Spleen (tissue), 11 donors: Measurements from ENCODE around the gene TENM4. TPM values are rescaled to one million over a fixed set of nuclear protein-coding genes. Genes with fewer than 3 reads are reported as not detected.
A peak's percentile ranks its signal among the peaks of the same experiment; 100 is the strongest.

ENCODE experiments used
- DNase-seq: peaks from one replicate; pipeline ENCODE4 v3.0.0-alpha.2; 2020
- H3K27ac ChIP-seq, 8 donors: fragments of 200-600 bp; sonication (generic) in 7 of 8; 1 replicate in 4 of 8; 2 replicates in 4 of 8; pipeline versions ENCODE4 v1.5.0 to v1.8.0; 2016 to 2021; ENCODE audit warnings: inconsistent platforms in 4 of 8, mild to moderate bottlenecking in 4 of 8, moderate library complexity in 1 of 8
- H3K27me3 ChIP-seq, 7 donors: fragments of 200-600 bp; sonication (generic) in 6 of 7; replicated peaks in 1 of 7; 1 replicate in 4 of 7; 2 replicates in 3 of 7; pipeline versions ENCODE4 v1.5.0 to v1.8.0; 2016 to 2021; ENCODE audit warnings: inconsistent platforms in 3 of 7, mild to moderate bottlenecking in 1 of 7
- H3K36me3 ChIP-seq, 6 donors: fragments of 200-600 bp; sonication (generic) in 5 of 6; 1 replicate in 4 of 6; 2 replicates in 2 of 6; pipeline versions ENCODE4 v1.5.0 to v1.8.0; 2016 to 2021; ENCODE audit warnings: inconsistent platforms in 2 of 6
- H3K4me1 ChIP-seq, 6 donors: fragments of 200-600 bp; sonication (generic) in 5 of 6; 1 replicate in 3 of 6; 2 replicates in 3 of 6; pipeline versions ENCODE4 v1.5.0 to v1.8.0; 2016 to 2021; ENCODE audit warnings: inconsistent platforms in 3 of 6
- H3K4me3 ChIP-seq, 8 donors: fragments of 200-600 bp; sonication (generic) in 7 of 8; 1 replicate in 4 of 8; 2 replicates in 4 of 8; pipeline versions ENCODE4 v1.5.0 to v1.8.0; 2016 to 2021; ENCODE audit warnings: inconsistent platforms in 4 of 8, mild to moderate bottlenecking in 4 of 8, moderate library complexity in 2 of 8
- H3K9me3 ChIP-seq, 8 donors: fragments of 200-600 bp; sonication (generic) in 7 of 8; 1 replicate in 4 of 8; 2 replicates in 4 of 8; pipeline versions ENCODE4 v1.5.0 to v1.8.0; 2016 to 2021; ENCODE audit warnings: inconsistent platforms in 4 of 8
- POLR2A ChIP-seq, 3 donors: fragments of 450-650 bp; IDR thresholded peaks; one replicate each; pipeline ENCODE4 v1.5.1; 2017; ENCODE audit warnings: antibody characterized with exemption in 3 of 3, mild to moderate bottlenecking in 1 of 3
- POLR2AphosphoS5 ChIP-seq, 3 donors: sonication (generic); formaldehyde crosslinking; IDR thresholded peaks; one replicate each; pipeline ENCODE4 v1.5.1; 2017; ENCODE audit warnings: antibody characterized with exemption in 3 of 3
- WGBS, 5 donors: extraction: QIAGEN DNeasy Blood & Tissue Kit in 3 of 5; methylation state at CpG; one replicate each; pipeline versions ENCODE4 v1.1.5 to v1.1.7; 2013 to 2018; 5-methylcytosine and 5-hydroxymethylcytosine counted together
- intact Hi-C: fragments of 100-400 bp; cut with DNase I; formaldehyde crosslinking; loops from one replicate; pipeline ENCODE4 v1.15.0; 2023; ENCODE audit warnings: low total_unique reads
- polyA plus RNA-seq, 3 donors: library from polyadenylated mRNA; stranded (reverse); fragments of 200-250 nt; gene quantifications; one replicate each; pipeline ENCODE4 v1.2.1, GENCODE V29; 2013
- total RNA-seq, 7 donors: library from RNA; depleted of rRNA in 3 of 7; stranded (reverse); fragments of >200 nt in 3 of 7; fragmentation: NEBNext Ultra II Directional in 4 of 7; extraction: Animal tissue kit (Norgen Biotek cat#: 25700) in 4 of 7; gene quantifications; one replicate each; pipeline versions ENCODE4 v1.1.0 to v1.2.1, GENCODE V29; 2016 to 2021
- TF ChIP-seq, protein P1 (sequence below), 11 experiments: fragments of 200-600 bp in 7 of 11; fragments of 450-650 bp in 4 of 11; sonication (generic) in 4 of 11; IDR thresholded peaks in 8 of 11; conservative IDR thresholded peaks in 3 of 11; 1 replicate in 7 of 11; 2 replicates in 4 of 11; pipeline versions ENCODE4 v1.4.0 to v1.8.0; 2016 to 2021; ENCODE audit warnings: antibody characterized with exemption in 11 of 11, inconsistent platforms in 4 of 11, mild to moderate bottlenecking in 1 of 11
- donor health status: healthy with polysubstance abuse.
- donor health status: DM: no; HTN: no; CAD: no; lungs with moderate emphysema.
- donor health status: DM: no; HTN: no; CAD: no.
- donor health status: Bipolar disorder and iron deficiency.
- donor health status: healthy.
- donor health status: DM: no; HTN: no; CAD: no.
- donor health status: DM: yes; HTN: yes; CAD: no.

The TENM4 gene
- total and polyA plus RNA-seq, 10 donors = 0.09 to 4.5 (median 1.2) TPM

DNA sequence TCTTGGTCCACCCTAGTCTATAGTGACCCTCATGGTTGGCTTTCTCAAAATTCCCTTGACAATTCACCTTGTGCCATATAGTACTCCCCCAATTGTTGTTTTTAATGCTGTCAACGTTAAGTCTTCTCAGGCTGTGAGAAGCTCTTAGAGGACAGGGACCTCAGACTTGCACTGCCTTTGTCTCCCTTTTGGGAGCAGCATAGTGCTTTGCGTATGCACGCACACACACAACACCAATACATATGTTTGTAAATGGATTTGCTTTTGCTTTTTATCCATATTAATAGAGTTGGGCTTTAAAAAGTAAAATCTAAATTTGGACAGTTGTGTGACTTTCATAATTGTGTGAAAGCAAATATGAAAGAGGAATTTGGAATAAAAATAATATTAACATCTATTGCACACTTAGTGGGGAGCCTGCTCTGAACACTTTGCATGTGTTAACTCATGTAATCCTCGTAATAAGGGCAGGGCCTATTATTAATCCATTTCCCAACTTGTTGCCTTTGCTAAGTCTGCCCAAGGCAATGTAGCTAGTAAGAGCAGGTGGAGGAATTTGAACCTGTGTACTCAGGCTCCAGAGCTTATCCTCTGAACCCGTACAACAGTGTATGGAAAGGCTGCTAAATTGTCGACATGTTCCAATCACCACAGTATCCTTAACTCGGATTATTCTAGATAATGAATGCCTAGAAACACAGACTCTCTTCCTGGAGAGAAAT, 608.4 kb downstream of the TENM4 start:
- Histone ChIP-seq H3K4me1 (no peaks in the 10 kb centered on the region), H3K4me3 (no peak overlapping the region), H3K27ac (no peak overlapping the region), H3K27me3 (peaks cover 0 to 5% (median 0%) of the 10 kb centered on the region in 7 donors), H3K9me3 (no peaks in the 10 kb centered on the region), H3K36me3 (no peaks in the 10 kb centered on the region)
- TF ChIP-seq, protein P1, sequence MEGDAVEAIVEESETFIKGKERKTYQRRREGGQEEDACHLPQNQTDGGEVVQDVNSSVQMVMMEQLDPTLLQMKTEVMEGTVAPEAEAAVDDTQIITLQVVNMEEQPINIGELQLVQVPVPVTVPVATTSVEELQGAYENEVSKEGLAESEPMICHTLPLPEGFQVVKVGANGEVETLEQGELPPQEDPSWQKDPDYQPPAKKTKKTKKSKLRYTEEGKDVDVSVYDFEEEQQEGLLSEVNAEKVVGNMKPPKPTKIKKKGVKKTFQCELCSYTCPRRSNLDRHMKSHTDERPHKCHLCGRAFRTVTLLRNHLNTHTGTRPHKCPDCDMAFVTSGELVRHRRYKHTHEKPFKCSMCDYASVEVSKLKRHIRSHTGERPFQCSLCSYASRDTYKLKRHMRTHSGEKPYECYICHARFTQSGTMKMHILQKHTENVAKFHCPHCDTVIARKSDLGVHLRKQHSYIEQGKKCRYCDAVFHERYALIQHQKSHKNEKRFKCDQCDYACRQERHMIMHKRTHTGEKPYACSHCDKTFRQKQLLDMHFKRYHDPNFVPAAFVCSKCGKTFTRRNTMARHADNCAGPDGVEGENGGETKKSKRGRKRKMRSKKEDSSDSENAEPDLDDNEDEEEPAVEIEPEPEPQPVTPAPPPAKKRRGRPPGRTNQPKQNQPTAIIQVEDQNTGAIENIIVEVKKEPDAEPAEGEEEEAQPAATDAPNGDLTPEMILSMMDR (IDR thresholded peaks at IDR 0.05 in 8 of 11, conservative IDR thresholded peaks at IDR 0.05 in 3 of 11) = no peak
- TF ChIP-seq POLR2A (IDR thresholded peaks at IDR 0.05) (no peak), POLR2AphosphoS5 (IDR thresholded peaks at IDR 0.05) (no peak)
- intact Hi-C loops = no loop called here
- no peak for DNase-seq
- WGBS, 5 donors = 82 to 88% (median 84%) methylated on average over 7 of the region's 7 CpGs

DNA sequence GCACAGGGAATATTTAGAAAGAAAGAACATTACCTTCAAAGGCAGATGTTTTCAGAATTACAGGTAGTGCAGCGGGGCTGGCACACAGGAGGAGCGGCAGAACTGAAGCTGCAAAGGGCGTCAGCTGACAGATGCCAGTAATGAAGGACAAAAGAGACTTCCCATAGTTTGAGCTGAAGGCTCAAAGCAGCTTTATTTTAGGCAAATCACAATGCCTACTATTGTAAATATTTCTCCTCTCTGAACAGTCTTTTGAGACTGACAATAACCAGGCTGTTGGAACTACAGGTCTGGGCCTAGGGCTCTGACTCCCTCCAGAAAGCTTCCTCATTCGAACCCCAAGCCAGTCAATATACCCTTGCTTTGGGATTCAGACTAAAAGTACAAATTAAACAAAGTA, 609.3 kb downstream of the TENM4 start:
- Histone ChIP-seq H3K27ac (no peak overlapping the region), H3K4me1 (no peaks in the 10 kb centered on the region), H3K4me3 (no peak overlapping the region), H3K27me3 (peaks cover 0 to 8% (median 0%) of the 10 kb centered on the region in 7 donors), H3K9me3 (no peaks in the 10 kb centered on the region), H3K36me3 (no peaks in the 10 kb centered on the region)
- intact Hi-C loops = no loop called here
- no peak for DNase-seq
- TF ChIP-seq, protein P1 (IDR thresholded peaks at IDR 0.05 in 8 of 11, conservative IDR thresholded peaks at IDR 0.05 in 3 of 11) = no peak
- TF ChIP-seq POLR2A (IDR thresholded peaks at IDR 0.05) = no peak
- no peak for TF ChIP-seq POLR2AphosphoS5 (IDR thresholded peaks at IDR 0.05)
- 81 to 96% (median 91%) methylated on average over 4 of the region's 4 CpGs for WGBS, 5 donors

DNA sequence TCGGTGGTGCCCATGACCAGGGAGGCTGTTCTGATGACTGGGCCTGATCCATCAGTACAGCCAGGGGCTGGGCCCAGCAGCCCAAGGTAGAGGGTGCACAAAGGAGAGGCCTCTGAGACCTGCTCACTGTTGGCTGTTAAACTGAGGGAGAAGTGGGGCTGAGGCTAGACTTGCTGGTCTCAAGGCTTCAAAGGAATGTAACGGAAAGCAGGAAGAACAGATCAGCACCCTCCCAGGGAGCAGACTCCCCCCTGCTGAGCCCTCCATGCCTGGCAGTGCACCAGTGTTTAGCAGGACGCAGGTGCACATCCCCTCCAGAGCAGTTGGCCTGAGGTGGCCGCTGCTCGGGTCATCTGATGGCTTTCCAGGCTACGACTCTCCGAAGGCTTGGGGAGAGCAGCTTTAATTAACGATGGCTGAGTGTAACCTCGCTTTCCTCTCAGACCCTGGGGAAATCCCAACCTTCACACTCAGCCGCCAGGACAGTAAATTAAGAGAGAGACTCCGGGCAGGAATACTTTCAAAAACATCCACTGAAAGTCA, 610.5 kb downstream of the TENM4 start:
- Histone ChIP-seq H3K36me3 (no peaks in the 10 kb centered on the region), H3K4me3 (no peak overlapping the region), H3K9me3 (no peaks in the 10 kb centered on the region), H3K27me3 (peaks cover 0 to 12% (median 0%) of the 10 kb centered on the region in 7 donors), H3K4me1 (no peaks in the 10 kb centered on the region), H3K27ac (no peak overlapping the region)
- intact Hi-C loops = no loop called here
- TF ChIP-seq, protein P1 (IDR thresholded peaks at IDR 0.05 in 8 of 11, conservative IDR thresholded peaks at IDR 0.05 in 3 of 11) = no peak
- TF ChIP-seq POLR2A (IDR thresholded peaks at IDR 0.05) = no peak
- no peak for TF ChIP-seq POLR2AphosphoS5 (IDR thresholded peaks at IDR 0.05)
- 69 to 83% (median 79%) methylated on average over 11 of the region's 11 CpGs for WGBS, 5 donors
- no peak for DNase-seq

DNA sequence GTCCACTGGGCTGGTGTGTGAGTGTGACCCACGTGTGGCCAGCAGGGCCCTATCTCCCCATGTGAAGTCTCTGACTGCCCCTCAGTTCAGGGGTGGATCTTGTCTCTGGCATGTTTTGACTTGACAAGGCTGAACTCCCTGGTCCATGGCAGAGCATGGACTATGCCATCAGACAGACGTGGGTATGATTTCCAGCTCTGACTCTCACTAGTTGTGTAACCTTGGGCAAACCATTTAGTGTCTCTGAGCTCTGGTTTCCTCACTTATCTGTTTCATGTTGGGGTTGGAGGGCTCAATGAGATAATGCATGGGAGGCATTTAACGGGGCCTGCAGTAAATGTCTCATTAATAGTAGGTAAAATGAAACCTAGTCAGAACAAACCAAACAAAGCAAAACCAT, 611.7 kb downstream of the TENM4 start:
- peak overlapping the region in 5 of 8 donors; percentile 9 to 78 (median 63) for H3K27ac ChIP-seq
- 57 to 74% (median 64%) methylated on average over 3 of the region's 3 CpGs for WGBS, 5 donors
- no peak overlapping the region for H3K4me3 ChIP-seq
- peaks cover 0 to 12% (median 0%) of the 10 kb centered on the region in 7 donors for H3K27me3 ChIP-seq
- TF ChIP-seq POLR2A (IDR thresholded peaks at IDR 0.05) = no peak
- TF ChIP-seq, protein P1 (IDR thresholded peaks at IDR 0.05 in 8 of 11, conservative IDR thresholded peaks at IDR 0.05 in 3 of 11) = no peak
- no peak for TF ChIP-seq POLR2AphosphoS5 (IDR thresholded peaks at IDR 0.05)
- intact Hi-C loops = no loop called here
- H3K4me1 ChIP-seq = no peaks in the 10 kb centered on the region
- no peaks in the 10 kb centered on the region for H3K9me3 ChIP-seq
- no peaks in the 10 kb centered on the region for H3K36me3 ChIP-seq
- no peak for DNase-seq
